HG02623 (cell line): ENCODE data around the gene MCM6.

Source experiments
- ATAC-seq: cut with Tn5 transposase; IDR thresholded peaks from one replicate; pipeline ENCODE4 v1.9.1; 2021; ENCODE audit warnings: moderate library complexity; ENCODE audit not compliant: unreplicated experiment

Gene MCM6

DNA sequence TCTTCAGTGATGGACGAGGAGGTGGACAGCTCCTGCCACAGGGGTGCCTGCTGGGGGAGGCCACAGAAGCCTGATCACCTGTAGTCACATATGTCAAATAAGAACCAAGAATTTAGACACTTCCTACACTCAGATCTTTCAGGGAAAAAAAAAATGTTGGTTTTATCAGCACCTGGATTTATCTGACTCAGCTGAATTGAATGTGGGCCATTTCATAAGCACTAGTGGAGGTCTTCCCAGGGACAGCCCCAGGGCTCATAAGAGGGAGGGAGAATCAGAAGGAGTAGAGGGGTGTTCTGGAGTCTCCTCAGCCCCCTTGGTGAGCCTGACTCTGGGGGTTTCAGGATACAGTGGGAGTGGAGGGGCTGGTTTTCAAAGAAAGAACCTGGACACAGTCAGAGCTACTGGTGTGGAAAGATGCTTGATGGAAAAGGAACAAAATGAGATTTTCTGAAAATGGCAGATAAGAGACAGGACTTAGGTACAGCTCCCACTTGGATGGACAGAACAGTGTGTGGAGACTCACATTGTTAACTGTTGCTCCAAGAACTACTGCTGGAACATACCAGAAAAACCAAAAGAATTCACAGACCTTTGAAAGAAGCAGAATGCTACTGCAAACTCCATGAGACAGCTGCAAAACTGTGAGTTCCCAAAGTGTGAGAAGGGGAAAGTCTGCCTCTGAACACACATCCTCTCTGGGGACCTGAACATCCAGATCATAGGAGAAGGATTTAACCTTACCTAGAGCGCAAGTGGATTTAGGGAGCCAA, 84.6 kb downstream of the MCM6 start:
- no peak for ATAC-seq

DNA sequence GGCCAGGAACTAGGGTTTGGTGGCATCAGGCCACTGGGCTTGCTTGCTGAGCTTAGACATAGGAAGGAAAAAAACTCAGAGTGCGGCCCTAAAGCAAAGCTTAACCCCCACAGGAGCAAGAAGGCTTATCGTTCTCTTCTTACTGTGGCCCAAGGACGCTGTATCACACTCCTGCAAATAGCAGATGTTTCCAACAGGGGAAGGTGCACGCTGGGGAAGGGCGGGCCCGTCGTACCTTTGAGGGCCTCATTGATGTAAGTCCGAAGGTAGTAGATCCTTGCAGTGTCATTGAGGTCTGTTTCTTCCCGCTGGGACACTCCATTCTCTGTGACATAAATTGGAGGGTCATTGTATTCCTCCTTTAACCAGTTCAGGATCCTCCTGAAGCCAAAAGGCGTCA, 85.8 kb downstream of the MCM6 start:
- ATAC-seq, result no peak
